Ishikawa (cell line): ENCODE data around the gene RNF213.

ENCODE experiments used
- CEBPB ChIP-seq: IDR thresholded peaks from 2 replicates; pipeline ENCODE4 v1.6.1; 2012
- CREB1 ChIP-seq: IDR thresholded peaks from 2 replicates; pipeline ENCODE4 v1.6.1; 2012; ENCODE audit warnings: low read depth
- EGR1 ChIP-seq: IDR thresholded peaks from 2 replicates; pipeline ENCODE4 v1.6.1; 2012
- EP300 ChIP-seq: IDR thresholded peaks from 2 replicates; pipeline ENCODE4 v1.6.1; 2012; ENCODE audit warnings: borderline replicate concordance
- FOXM1 ChIP-seq: IDR thresholded peaks from 2 replicates; pipeline ENCODE4 v1.6.1; 2012; ENCODE audit warnings: low read depth, borderline replicate concordance
- MAX ChIP-seq: IDR thresholded peaks from 2 replicates; pipeline ENCODE4 v1.6.1; 2012
- NFIC ChIP-seq: IDR thresholded peaks from 2 replicates; pipeline ENCODE4 v1.6.1; 2012
- RAD21 ChIP-seq: IDR thresholded peaks from 2 replicates; pipeline ENCODE4 v1.6.1; 2012; ENCODE audit warnings: low read depth
- REST ChIP-seq: IDR thresholded peaks from 2 replicates; pipeline ENCODE4 v1.6.1; 2012; ENCODE audit warnings: low read depth, mild to moderate bottlenecking
- TAF1 ChIP-seq: IDR thresholded peaks from 2 replicates; pipeline ENCODE4 v1.6.1; 2012; ENCODE audit warnings: low read depth, mild to moderate bottlenecking
- TCF12 ChIP-seq: IDR thresholded peaks from 2 replicates; pipeline ENCODE4 v1.6.1; 2012; ENCODE audit warnings: low read depth
- TEAD4 ChIP-seq: IDR thresholded peaks from 2 replicates; pipeline ENCODE4 v1.6.1; 2012
- USF1 ChIP-seq: IDR thresholded peaks from 2 replicates; pipeline ENCODE4 v1.6.1; 2012
- YY1 ChIP-seq: IDR thresholded peaks from 2 replicates; pipeline ENCODE4 v1.6.1; 2012; ENCODE audit warnings: low read depth
- ZBTB7A ChIP-seq: IDR thresholded peaks from 2 replicates; pipeline ENCODE4 v1.6.1; 2012; ENCODE audit warnings: low read depth

The RNF213 gene

GRCh38 chr17:80339731-80340456, 79.2 kb downstream of the RNF213 start:
- TF ChIP-seq YY1 = no peak
- no peak for TF ChIP-seq TAF1
- no peak for TF ChIP-seq TEAD4
- no peak for TF ChIP-seq NFIC
- TF ChIP-seq USF1 = no peak
- no peak for TF ChIP-seq CEBPB
- TF ChIP-seq CREB1 = no peak
- no peak for TF ChIP-seq REST
- no peak for TF ChIP-seq RAD21

GRCh38 chr17:80345321-80345720, 84.7 kb downstream of the RNF213 start:
- TF ChIP-seq YY1 = no peak
- TF ChIP-seq TAF1 = no peak
- no peak for TF ChIP-seq TCF12
- TF ChIP-seq REST = no peak
- TF ChIP-seq USF1 = no peak
- no peak for TF ChIP-seq EGR1
- no peak for TF ChIP-seq CREB1
- TF ChIP-seq NFIC = no peak
- TF ChIP-seq ZBTB7A = no peak
- no peak for TF ChIP-seq MAX
- no peak for TF ChIP-seq CEBPB
- no peak for TF ChIP-seq TEAD4
- no peak for TF ChIP-seq EP300
- TF ChIP-seq FOXM1 = no peak
- TF ChIP-seq RAD21 = no peak

- TF ChIP-seq NFIC = no peak
- TF ChIP-seq USF1 = no peak
- no peak for TF ChIP-seq RAD21
- TF ChIP-seq CEBPB = no peak
- TF ChIP-seq EP300 = no peak
- TF ChIP-seq FOXM1 = no peak
- no peak for TF ChIP-seq MAX
- no peak for TF ChIP-seq ZBTB7A
- TF ChIP-seq EGR1 = no peak
- TF ChIP-seq YY1 = no peak
- TF ChIP-seq TEAD4 = no peak
- TF ChIP-seq CREB1 = no peak
- TF ChIP-seq TAF1 = no peak
- no peak for TF ChIP-seq TCF12
- no peak for TF ChIP-seq REST
These were observed 85.3 kb downstream of the RNF213 start for GRCh38 chr17:80345841-80346497.
